Measurements from ENCODE around the gene SRCAP.
"Not testable (repeated sequence)": the region's sequence is repeated elsewhere in the genome, so short reads cannot be mapped to it uniquely, and the experiment has no call there.

SRCAP gene

GRCh38 chr16:30699615-30700099 is 686 bp downstream of the SRCAP start:
- no peak for DNase-seq

- DNase-seq, result peak; percentile 51
Measured at GRCh38 chr16:30700491-30700890, 1.5 kb downstream of the SRCAP start.

GRCh38 chr16:30700971-30701370 is 2.0 kb downstream of the SRCAP start:
- DNase-seq, result no peak

- DNase-seq, result not testable (repeated sequence)
Measured at GRCh38 chr16:30703071-30703470, 4.1 kb downstream of the SRCAP start.

- DNase-seq, result no peak
Measured at GRCh38 chr16:30703971-30704370, 5.0 kb downstream of the SRCAP start.

- DNase-seq, result no peak
Measured at GRCh38 chr16:30706046-30706445, 7.1 kb downstream of the SRCAP start.

GRCh38 chr16:30710971-30711370 is 12.0 kb downstream of the SRCAP start:
- DNase-seq, result no peak

- DNase-seq, result no peak
Measured at GRCh38 chr16:30711712-30712111, 12.7 kb downstream of the SRCAP start.

GRCh38 chr16:30715750-30716445 is 16.9 kb downstream of the SRCAP start:
- no peak for DNase-seq

- no peak for DNase-seq
Measured at GRCh38 chr16:30720086-30720485, 21.1 kb downstream of the SRCAP start.

GRCh38 chr16:30720694-30721093 is 21.7 kb downstream of the SRCAP start:
- no peak for DNase-seq

GRCh38 chr16:30721167-30721566 is 22.2 kb downstream of the SRCAP start:
- DNase-seq, result no peak

GRCh38 chr16:30721606-30722005 is 22.6 kb downstream of the SRCAP start:
- no peak for DNase-seq

GRCh38 chr16:30722443-30722842 is 23.5 kb downstream of the SRCAP start:
- DNase-seq, result no peak

- no peak for DNase-seq
Measured at GRCh38 chr16:30722916-30723315, 23.9 kb downstream of the SRCAP start.

GRCh38 chr16:30723725-30724355 is 24.9 kb downstream of the SRCAP start:
- no peak for DNase-seq

GRCh38 chr16:30724641-30725417 is 25.9 kb downstream of the SRCAP start:
- DNase-seq, result no peak

- DNase-seq, result no peak
Measured at GRCh38 chr16:30725418-30725792, 26.4 kb downstream of the SRCAP start.

GRCh38 chr16:30728321-30728720 is 29.4 kb downstream of the SRCAP start:
- DNase-seq, result no peak

GRCh38 chr16:30728899-30729672 is 30.1 kb downstream of the SRCAP start:
- DNase-seq, result no peak

- no peak for DNase-seq
Measured at GRCh38 chr16:30731411-30731810, 32.4 kb downstream of the SRCAP start.

GRCh38 chr16:30736995-30737793 is 38.2 kb downstream of the SRCAP start:
- no peak for DNase-seq
